Glutamatergic neuron (in vitro differentiated cells): ENCODE measurements around the gene IGFLR1. TPM values are rescaled to one million over a fixed set of nuclear protein-coding genes. Genes with fewer than 3 reads are reported as not detected.
A peak's percentile ranks its signal among the peaks of the same experiment; 100 is the strongest.
"Not testable (repeated sequence)": the region's sequence is repeated elsewhere in the genome, so short reads cannot be mapped to it uniquely, and the experiment has no call there.

Experiments
- DNase-seq: peaks from one replicate; pipeline ENCODE4 v3.0.0; 2022
- H3K27ac Mint-ChIP-seq: one replicate; pipeline ENCODE4 v1.8.0; 2020; ENCODE audit warnings: mild to moderate bottlenecking, mixed read lengths, inconsistent platforms; ENCODE audit not compliant: unreplicated experiment
- H3K27me3 Mint-ChIP-seq: one replicate; pipeline ENCODE4 v1.8.0; 2020; ENCODE audit warnings: mild to moderate bottlenecking, moderate library complexity, mixed read lengths, inconsistent platforms; ENCODE audit not compliant: unreplicated experiment
- H3K36me3 Mint-ChIP-seq: one replicate; pipeline ENCODE4 v1.8.0; 2020; ENCODE audit warnings: mild to moderate bottlenecking, mixed read lengths, inconsistent platforms; ENCODE audit not compliant: unreplicated experiment
- H3K4me1 Mint-ChIP-seq: one replicate; pipeline ENCODE4 v1.8.0; 2020; ENCODE audit warnings: mild to moderate bottlenecking, low read depth, mixed read lengths, inconsistent platforms; ENCODE audit not compliant: unreplicated experiment
- H3K4me3 Mint-ChIP-seq: one replicate; pipeline ENCODE4 v1.8.0; 2020; ENCODE audit warnings: mild to moderate bottlenecking, mixed read lengths, inconsistent platforms; ENCODE audit not compliant: unreplicated experiment
- H3K9me3 Mint-ChIP-seq: one replicate; pipeline ENCODE4 v1.8.0; 2020; ENCODE audit warnings: mild to moderate bottlenecking, moderate library complexity, mixed read lengths, inconsistent platforms; ENCODE audit not compliant: unreplicated experiment
- total RNA-seq: library from RNA; stranded (reverse); fragmentation: NEBNext Ultra II Directional; extraction: Animal tissue kit (Norgen Biotek cat#: 25700); gene quantifications from one replicate; pipeline ENCODE4 v1.2.1, GENCODE V29; 2021; ENCODE audit not compliant: unreplicated experiment
- TF ChIP-seq, protein P1 (sequence below): fragments of 200-600 bp; sonication (generic); IDR thresholded peaks from one replicate; pipeline ENCODE4 v1.5.0; 2021; ENCODE audit not compliant: partially characterized antibody, unreplicated experiment

IGFLR1 gene
- total RNA-seq, 1 donor from 2014 or later, result 4.7 TPM

- Mint-ChIP-seq H3K27ac (no peak overlapping the region), H3K4me1 (no peaks in the 10 kb centered on the region), H3K4me3 (no peak overlapping the region), H3K27me3 (no peaks in the 10 kb centered on the region), H3K9me3 (no peaks in the 10 kb centered on the region), H3K36me3 (no peaks in the 10 kb centered on the region)
- no peak for DNase-seq
- TF ChIP-seq, protein P1, sequence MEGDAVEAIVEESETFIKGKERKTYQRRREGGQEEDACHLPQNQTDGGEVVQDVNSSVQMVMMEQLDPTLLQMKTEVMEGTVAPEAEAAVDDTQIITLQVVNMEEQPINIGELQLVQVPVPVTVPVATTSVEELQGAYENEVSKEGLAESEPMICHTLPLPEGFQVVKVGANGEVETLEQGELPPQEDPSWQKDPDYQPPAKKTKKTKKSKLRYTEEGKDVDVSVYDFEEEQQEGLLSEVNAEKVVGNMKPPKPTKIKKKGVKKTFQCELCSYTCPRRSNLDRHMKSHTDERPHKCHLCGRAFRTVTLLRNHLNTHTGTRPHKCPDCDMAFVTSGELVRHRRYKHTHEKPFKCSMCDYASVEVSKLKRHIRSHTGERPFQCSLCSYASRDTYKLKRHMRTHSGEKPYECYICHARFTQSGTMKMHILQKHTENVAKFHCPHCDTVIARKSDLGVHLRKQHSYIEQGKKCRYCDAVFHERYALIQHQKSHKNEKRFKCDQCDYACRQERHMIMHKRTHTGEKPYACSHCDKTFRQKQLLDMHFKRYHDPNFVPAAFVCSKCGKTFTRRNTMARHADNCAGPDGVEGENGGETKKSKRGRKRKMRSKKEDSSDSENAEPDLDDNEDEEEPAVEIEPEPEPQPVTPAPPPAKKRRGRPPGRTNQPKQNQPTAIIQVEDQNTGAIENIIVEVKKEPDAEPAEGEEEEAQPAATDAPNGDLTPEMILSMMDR, result no peak
Observed at GRCh38 chr19:35693422-35693821, 48.8 kb downstream of the IGFLR1 start.

DNA sequence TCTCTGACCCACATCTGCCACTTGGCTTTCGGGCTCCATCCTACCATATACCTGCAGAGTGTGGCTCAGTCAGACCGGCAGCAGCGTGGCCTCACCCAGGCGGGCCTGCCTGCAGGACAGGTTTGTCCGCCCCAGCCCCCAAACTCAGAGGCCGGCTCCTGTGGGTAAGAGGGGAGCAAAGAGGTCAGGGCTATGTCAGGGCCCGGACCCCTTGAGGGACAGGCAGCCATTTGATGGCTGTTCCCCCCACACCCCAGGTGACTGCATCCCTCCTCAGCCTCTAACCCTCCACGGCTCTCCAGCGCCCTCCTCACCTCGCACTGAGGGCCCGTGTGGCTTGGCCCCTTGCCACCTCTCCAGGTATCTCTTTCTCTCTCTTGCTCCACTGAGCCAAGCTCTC is 50.2 kb downstream of the IGFLR1 start:
- H3K27ac Mint-ChIP-seq, result no peak overlapping the region
- no peaks in the 10 kb centered on the region for H3K27me3 Mint-ChIP-seq
- no peaks in the 10 kb centered on the region for H3K36me3 Mint-ChIP-seq
- DNase-seq, result no peak
- H3K9me3 Mint-ChIP-seq, result no peaks in the 10 kb centered on the region
- peak overlapping the region; percentile 38 for H3K4me3 Mint-ChIP-seq
- TF ChIP-seq, protein P1, result no peak
- no peaks in the 10 kb centered on the region for H3K4me1 Mint-ChIP-seq

GRCh38 chr19:35691106-35691505 is 51.1 kb downstream of the IGFLR1 start:
- not testable (repeated sequence) for H3K9me3 Mint-ChIP-seq, H3K36me3 Mint-ChIP-seq

GRCh38 chr19:35689836-35690235 is 52.4 kb downstream of the IGFLR1 start:
- H3K36me3 Mint-ChIP-seq, result no peaks in the 10 kb centered on the region
- DNase-seq, result no peak
- no peaks in the 10 kb centered on the region for H3K4me1 Mint-ChIP-seq
- TF ChIP-seq, protein P1, result no peak
- H3K27me3 Mint-ChIP-seq, result no peaks in the 10 kb centered on the region
- no peaks in the 10 kb centered on the region for H3K9me3 Mint-ChIP-seq
- H3K27ac Mint-ChIP-seq, result no peak overlapping the region
- H3K4me3 Mint-ChIP-seq, result no peak overlapping the region

More at GRCh38 chr19:35691106-35691505, 51.1 kb downstream of the IGFLR1 start:
- not testable (repeated sequence) for H3K27ac Mint-ChIP-seq, H3K4me1 Mint-ChIP-seq, H3K27me3 Mint-ChIP-seq, DNase-seq, H3K4me3 Mint-ChIP-seq

Other genes starting within 250 kb of the IGFLR1 start
- 0.88 TPM for gene DMKN, start 228.8 kb downstream of the IGFLR1 start, total RNA-seq
- 0.29 TPM for gene SBSN, start 214.1 kb downstream of the IGFLR1 start, total RNA-seq
- not detected for gene GAPDHS, start 209.0 kb downstream of the IGFLR1 start, total RNA-seq
- 67.2 TPM for gene TMEM147, start 196.8 kb downstream of the IGFLR1 start, total RNA-seq
- 0.32 TPM for gene ATP4A, start 178.8 kb downstream of the IGFLR1 start, total RNA-seq
- gene PMIS2, start 156.3 kb downstream of the IGFLR1 start, total RNA-seq, result not detected
- 15.9 TPM for gene HAUS5, start 129.7 kb downstream of the IGFLR1 start, total RNA-seq
- 78.7 TPM for gene RBM42, start 113.4 kb downstream of the IGFLR1 start, total RNA-seq
- gene ETV2, start 100.7 kb downstream of the IGFLR1 start, total RNA-seq, result 1.3 TPM
- gene COX6B1, start 94.1 kb downstream of the IGFLR1 start, total RNA-seq, result 448 TPM
- gene UPK1A, start 75.9 kb downstream of the IGFLR1 start, total RNA-seq, result not detected
- gene ZBTB32, start 37.9 kb downstream of the IGFLR1 start, total RNA-seq, result not detected
- gene KMT2B, start 24.4 kb downstream of the IGFLR1 start, total RNA-seq, result 60.8 TPM
- 24.3 TPM for gene U2AF1L4, start 3.0 kb upstream of the IGFLR1 start, total RNA-seq
- 109 TPM for gene PSENEN, start 3.2 kb upstream of the IGFLR1 start, total RNA-seq
- gene LIN37, start 6.1 kb upstream of the IGFLR1 start, total RNA-seq, result 29.8 TPM
- 0.49 TPM for gene HSPB6, start 14.6 kb upstream of the IGFLR1 start, total RNA-seq
- gene PROSER3, start 15.7 kb upstream of the IGFLR1 start, total RNA-seq, result 41.7 TPM
- 180 TPM for gene ARHGAP33, start 33.1 kb upstream of the IGFLR1 start, total RNA-seq
- 0.64 TPM for gene PRODH2, start 70.4 kb upstream of the IGFLR1 start, total RNA-seq
- gene NPHS1, start 110.1 kb upstream of the IGFLR1 start, total RNA-seq, result 4.7 TPM
- gene KIRREL2, start 114.5 kb upstream of the IGFLR1 start, total RNA-seq, result 47.1 TPM
- 618 TPM for gene APLP1, start 126.1 kb upstream of the IGFLR1 start, total RNA-seq
- 7.6 TPM for gene NFKBID, start 158.1 kb upstream of the IGFLR1 start, total RNA-seq
- gene HCST, start 160.1 kb upstream of the IGFLR1 start, total RNA-seq, result not detected
- gene TYROBP, start 165.8 kb upstream of the IGFLR1 start, total RNA-seq, result not detected
- gene LRFN3, start 193.9 kb upstream of the IGFLR1 start, total RNA-seq, result 40.6 TPM